ENCODE measurements around the gene NUTF2. TPM values are rescaled to one million over a fixed set of nuclear protein-coding genes. Genes with fewer than 3 reads are reported as not detected.

The NUTF2 gene
- 42.8 and 50.1 TPM in 2 replicates for total RNA-seq
- total RNA-seq (2013): 34.1 TPM
- polyA plus RNA-seq: 39.6 and 87.3 TPM in 2 replicates
- polyA minus RNA-seq: 34.1 and 41.8 TPM in 2 replicates

- Histone ChIP-seq H3K4me3 (ENCODE audit: control extremely low read depth in 1 of 5, extremely low read depth in 1 of 5, insufficient read depth in 1 of 5, low read depth in 2 of 5, low read length in 4 of 5) (peak within 1 kb of the TSS; percentile 64 to 92 (median 85)), H3K36me3 (replicated peaks in 1 of 2; ENCODE audit: control extremely low read depth in 1 of 2, control insufficient read depth in 1 of 2, extremely low read depth in 1 of 2, insufficient read depth in 2 of 2, low read length in 1 of 2) (no peaks in the 10 kb centered on the region), H3K79me2 (ENCODE audit: control insufficient read depth, insufficient read depth, low read length) (peaks cover 67% of the 10 kb centered on the region), H4K20me1 (ENCODE audit: control insufficient read depth, insufficient read depth, low read length, poor library complexity, severe bottlenecking) (peaks cover 36% of the 10 kb centered on the region), H3K27me3 (replicated peaks in 1 of 4; ENCODE audit: control extremely low read depth in 1 of 4, control insufficient read depth in 3 of 4, insufficient read depth in 4 of 4, low read length in 3 of 4) (no peaks in the 10 kb centered on the region), H3K4me1 (ENCODE audit: control insufficient read depth in 2 of 2, insufficient read depth in 2 of 2, low read length in 2 of 2) (peaks cover 37 to 52% of the 10 kb centered on the region in 2 donors), H3K4me2 (replicated peaks; ENCODE audit: low read depth, low read length, poor library complexity, severe bottlenecking) (peak within 1 kb of the TSS; percentile 97), H3K9me3 (ENCODE audit: control extremely low read depth in 1 of 3, control insufficient read depth in 2 of 3, insufficient read depth in 1 of 3, low read length in 2 of 3) (peaks cover 0 to 5% (median 0%) of the 10 kb centered on the region in 3 donors), H3K27ac (ENCODE audit: low read length in 2 of 2) (peak within 1 kb of the TSS; percentile 54 to 81), H2AFZ (ENCODE audit: insufficient read depth, low read depth, low read length, poor library complexity, severe bottlenecking) (peak within 1 kb of the TSS; percentile 93), H3K9ac (ENCODE audit: low read length) (peak within 1 kb of the TSS; percentile 85)
- TF ChIP-seq EZH2 (IDR thresholded peaks at IDR 0.05; ENCODE audit: borderline replicate concordance, insufficient read depth, low read depth, low read length, poor library complexity, severe bottlenecking) (no peak), CTCF (IDR thresholded peaks at IDR 0.05) (no peak)
- Mint-ChIP-seq H3K9me3 (ENCODE audit: insufficient read depth) (no peaks in the 10 kb centered on the region), H3K27ac (peak within 1 kb of the TSS; percentile 93), H3K4me3 (peak within 1 kb of the TSS; percentile 92), H3K4me1 (peaks cover 50% of the 10 kb centered on the region), H3K27me3 (no peaks in the 10 kb centered on the region)
- ATAC-seq (ENCODE audit: low read depth) (peak; percentile 62), DNase-seq (peak; percentile 97)
- CTCF ChIA-PET: interaction anchor here (0.8 to 3.5 kb wide), 7 partner anchors 27 to 179 kb away, joined by 3 to 12 read pairs (median 4); partner anchors contain the start of gene EDC4
- intact Hi-C loops (cut with micrococcal nuclease): loop anchor here (1.0 to 10.0 kb wide), 10 partner anchors 13 to 1092 kb away; partner anchors contain the start of genes ATP6V0D1, CTCF, DYNC1LI2 and GFOD2
- POLR2A ChIA-PET: interaction anchor here (0.6 to 2.0 kb wide), 5 partner anchors 40 to 1124 kb away, joined by 3 to 11 read pairs (median 5); partner anchors contain the start of genes PSMB10, RANBP10 and TSNAXIP1
- under 1% methylated on average over 57 of the region's 57 CpGs for WGBS (ENCODE audit: insufficient coverage)
These were observed at the start of gene NUTF2 for GRCh38 chr16:67846320-67847063. Gene NUTF2, plus strand, starts transcription at chr16:67846933. Its CDS starts 18,198 bp downstream, at chr16:67865131.
